HG03280 (cell line): Measurements from ENCODE around the gene RAB31.

Experiments used
- ATAC-seq: cut with Tn5 transposase; IDR thresholded peaks from one replicate; pipeline ENCODE4 v1.9.1; 2021; ENCODE audit warnings: mild to moderate bottlenecking, moderate library complexity; ENCODE audit not compliant: unreplicated experiment

RAB31 gene

GRCh38 chr18:9831036-9831722, 123.1 kb downstream of the RAB31 start:
- no peak for ATAC-seq

- no peak for ATAC-seq
Observed at GRCh38 chr18:9831723-9832199, 123.7 kb downstream of the RAB31 start.

- no peak for ATAC-seq
Observed at GRCh38 chr18:9832871-9833270, 124.8 kb downstream of the RAB31 start.

GRCh38 chr18:9834551-9834950, 126.5 kb downstream of the RAB31 start:
- ATAC-seq: no peak

GRCh38 chr18:9835113-9835755, 127.1 kb downstream of the RAB31 start:
- no peak for ATAC-seq

- no peak for ATAC-seq
Observed at GRCh38 chr18:9835825-9836224, 127.7 kb downstream of the RAB31 start.

GRCh38 chr18:9838144-9838877, 130.2 kb downstream of the RAB31 start:
- ATAC-seq: no peak

- no peak for ATAC-seq
Observed at GRCh38 chr18:9839211-9839610, 131.1 kb downstream of the RAB31 start.

DNA sequence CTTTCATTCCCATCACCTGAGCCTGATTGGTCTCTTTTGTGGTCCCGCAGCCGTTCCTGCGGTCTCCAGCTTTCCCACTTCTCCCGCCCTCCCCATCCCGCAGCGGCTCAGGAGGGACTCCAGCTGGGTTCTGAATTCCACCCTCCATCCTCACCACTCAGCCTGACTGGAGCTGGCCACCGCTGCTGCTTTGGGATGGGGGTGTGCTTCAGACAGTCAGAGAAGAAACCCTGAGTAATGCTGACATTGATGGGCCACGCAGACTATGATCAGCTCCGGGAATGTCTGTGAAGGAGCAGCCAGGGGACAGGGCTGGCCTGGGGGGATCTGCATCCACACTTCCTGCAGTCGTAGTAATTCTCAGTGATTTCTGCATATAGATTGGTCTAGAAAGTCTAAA, 131.8 kb downstream of the RAB31 start:
- ATAC-seq: no peak

DNA sequence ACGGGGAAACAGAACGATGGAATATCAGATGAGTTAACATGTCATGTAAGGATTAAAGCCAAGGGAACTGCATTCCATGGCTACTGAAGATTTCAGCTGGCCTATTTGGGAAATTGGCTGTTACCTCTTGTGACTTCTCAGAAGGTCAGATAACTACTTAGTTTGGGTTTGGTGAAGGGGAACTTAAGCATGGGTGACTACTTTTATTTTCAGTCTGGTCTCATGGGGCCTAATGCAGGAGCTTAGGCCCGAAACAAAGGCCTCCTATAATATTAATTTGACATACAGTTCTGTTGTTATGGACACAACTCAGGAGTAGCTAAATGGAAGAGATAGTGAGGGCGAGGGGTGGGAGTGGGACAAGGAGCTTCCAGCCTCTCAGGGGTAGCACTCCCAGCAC, 133.7 kb downstream of the RAB31 start:
- no peak for ATAC-seq

DNA sequence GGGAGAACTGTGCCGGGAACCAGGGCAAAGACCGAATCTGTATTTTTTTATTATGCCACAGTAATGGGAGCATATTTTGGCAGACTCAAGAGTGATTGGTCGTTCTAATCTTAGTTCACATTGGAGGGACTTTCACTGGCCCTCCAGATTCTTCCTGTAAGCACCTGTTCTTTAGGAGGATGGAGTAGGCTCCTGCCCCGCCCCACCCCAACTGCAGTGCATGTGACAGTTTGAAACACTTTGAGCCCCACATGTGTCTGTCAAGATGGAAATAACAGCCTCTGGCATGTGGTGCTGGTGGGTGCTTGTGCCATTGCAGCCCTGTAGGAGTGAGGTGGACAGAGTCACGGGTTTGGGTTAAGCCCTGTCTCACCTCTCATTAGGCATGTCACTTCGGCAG, 134.3 kb downstream of the RAB31 start:
- no peak for ATAC-seq

DNA sequence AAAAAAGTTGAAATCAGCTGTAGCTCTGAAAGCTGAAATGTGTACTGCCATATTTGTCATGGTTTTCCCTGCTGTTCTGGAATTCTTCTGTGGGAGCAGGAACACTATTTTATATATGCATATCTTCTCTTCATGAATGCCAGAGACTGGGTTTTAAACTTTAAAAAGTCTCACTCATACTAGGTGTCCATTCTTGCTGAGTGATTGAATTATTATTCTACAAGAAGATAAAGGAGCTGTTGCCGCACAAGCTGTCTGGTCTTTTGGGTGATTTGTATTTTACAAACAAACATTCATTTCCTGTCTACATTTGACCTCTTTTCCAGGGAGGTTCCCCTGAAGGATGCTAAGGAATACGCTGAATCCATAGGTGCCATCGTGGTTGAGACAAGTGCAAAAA, 137.2 kb downstream of the RAB31 start:
- no peak for ATAC-seq

DNA sequence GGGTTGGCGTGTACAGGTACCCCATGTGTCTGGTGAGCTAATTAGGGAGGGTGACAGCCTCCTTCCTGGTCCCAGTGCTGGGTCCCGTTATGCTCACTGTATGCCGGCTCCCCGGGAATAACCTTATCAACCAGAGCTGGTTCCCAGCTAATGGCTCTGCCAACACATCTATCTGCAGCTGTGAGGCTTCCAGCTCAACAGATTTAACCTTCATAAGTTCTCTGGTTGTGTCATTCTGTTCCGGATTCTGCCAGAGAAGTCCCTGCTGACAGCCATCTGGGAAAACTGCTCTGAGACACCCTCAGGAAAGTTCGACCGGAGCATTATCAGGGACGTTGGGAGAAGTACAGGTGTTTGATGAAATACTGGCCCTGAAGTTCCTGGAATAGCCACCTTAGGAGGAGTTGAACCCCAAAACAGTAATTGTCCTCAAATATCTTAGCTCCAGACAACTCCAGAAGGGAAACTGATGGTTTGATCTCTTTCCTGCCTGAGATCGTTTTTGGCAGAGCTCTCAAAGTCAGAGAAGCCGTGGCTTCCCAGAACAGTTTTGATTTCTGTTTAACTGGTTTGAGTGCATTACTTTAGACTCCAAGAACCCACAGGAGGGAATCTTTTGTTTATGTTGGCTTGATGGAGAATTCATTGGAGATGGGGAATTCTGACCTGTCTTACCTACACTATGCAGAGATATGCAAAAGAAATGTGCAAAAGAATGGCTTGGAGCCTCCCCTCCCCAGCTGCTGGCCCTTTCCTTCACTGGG, 138.2 kb downstream of the RAB31 start:
- ATAC-seq: no peak

DNA sequence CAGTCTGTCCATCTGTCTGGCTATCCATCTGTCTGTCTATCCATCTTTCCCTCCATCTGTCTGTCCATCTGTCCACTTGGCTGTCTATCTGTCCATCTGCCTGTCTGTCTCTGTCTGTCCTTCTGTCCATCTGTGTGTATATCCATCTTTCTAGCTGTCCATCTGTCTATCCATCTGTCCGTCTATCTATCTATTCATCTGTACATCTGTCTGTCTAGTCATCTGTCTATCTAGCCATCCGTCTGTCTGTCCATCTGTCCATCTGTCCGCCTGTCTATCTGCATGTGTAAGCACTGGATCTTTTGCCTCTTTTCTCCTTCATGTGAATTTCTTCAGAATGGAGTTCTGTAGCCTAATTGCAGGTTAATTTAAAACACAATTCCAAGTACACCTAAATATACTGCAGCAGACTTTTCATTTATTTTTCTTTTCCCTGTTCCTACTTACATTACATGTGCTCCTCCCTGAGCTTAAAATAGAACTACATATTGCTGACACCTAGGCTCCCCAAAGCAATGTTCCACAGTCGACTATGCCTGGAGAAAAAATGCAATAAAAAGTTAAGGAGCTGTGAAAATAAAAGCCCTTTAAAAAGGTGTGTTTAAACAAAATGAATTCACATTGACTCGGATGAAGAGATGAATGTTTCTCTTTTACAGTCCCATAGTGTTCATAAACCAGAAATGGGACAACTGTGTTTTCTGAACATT, 140.2 kb downstream of the RAB31 start:
- ATAC-seq: no peak

DNA sequence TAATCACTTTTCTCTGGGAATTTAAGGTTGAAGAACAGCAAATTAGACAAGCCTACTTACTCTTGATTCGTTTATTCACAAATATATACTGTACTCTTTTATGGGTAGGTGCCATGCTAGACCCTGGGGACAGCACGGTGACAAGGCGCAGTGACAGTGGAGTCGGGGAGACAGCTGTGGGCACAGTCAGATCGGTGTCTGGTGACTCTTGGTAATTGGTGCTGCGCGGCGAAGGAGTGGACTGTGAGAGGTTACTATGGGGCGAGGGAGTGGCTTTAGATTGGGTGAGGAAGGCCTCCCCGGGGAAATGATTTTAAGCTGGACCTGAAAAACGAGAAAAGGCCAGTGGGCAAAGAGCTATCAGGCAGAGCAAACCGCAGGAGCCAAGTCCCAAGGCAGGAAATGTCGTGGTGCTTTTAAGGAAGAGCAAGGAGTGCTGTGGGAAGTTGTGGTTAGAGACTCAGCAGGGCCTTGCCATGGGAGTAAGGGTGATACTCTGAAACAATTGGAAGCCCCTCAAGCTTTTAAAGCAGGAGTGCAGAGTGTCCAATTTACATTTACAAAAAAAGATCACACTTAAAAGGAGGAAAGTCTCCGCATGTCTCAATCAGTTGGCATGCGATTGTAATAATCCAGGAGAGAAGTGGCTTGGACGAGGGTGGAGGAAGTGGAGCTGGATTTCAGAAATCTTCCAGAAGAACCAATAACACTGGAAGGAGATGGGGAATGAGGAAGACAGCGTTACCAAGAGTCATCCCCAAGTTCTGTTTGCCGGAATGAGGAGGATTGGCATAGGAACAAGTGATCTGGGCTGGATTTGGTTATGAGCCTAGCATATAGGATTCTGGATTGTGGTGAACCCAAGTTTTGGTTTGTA, 141.5 kb downstream of the RAB31 start:
- ATAC-seq: no peak

GRCh38 chr18:9850309-9850708, 142.2 kb downstream of the RAB31 start:
- no peak for ATAC-seq

GRCh38 chr18:9851511-9851910, 143.4 kb downstream of the RAB31 start:
- ATAC-seq: no peak

- ATAC-seq: no peak
Observed at GRCh38 chr18:9852266-9853081, 144.4 kb downstream of the RAB31 start.
